SJSA1 (cell line): Measurements from ENCODE around the gene VASH1. TPM values are rescaled to one million over a fixed set of nuclear protein-coding genes. Genes with fewer than 3 reads are reported as not detected.
A peak's percentile ranks its signal among the peaks of the same experiment; 100 is the strongest.

Experiments
- DNase-seq, 2 experiments: peaks; one replicate each; pipeline ENCODE4 v3.0.0-alpha.2; 2015 to 2020; ENCODE audit warnings: low spot score in 2 of 2, low read depth in 1 of 2
- H3K27ac ChIP-seq: fragments of 250-450 bp; sonication (Bioruptor Pico); 2 replicates; pipeline ENCODE4 v1.5.1; 2020; ENCODE audit warnings: mild to moderate bottlenecking, moderate library complexity
- H3K27me3 ChIP-seq: fragments of 250-450 bp; sonication (Bioruptor Pico); replicated peaks from 2 replicates; pipeline ENCODE4 v1.5.1; 2020; ENCODE audit warnings: mild to moderate bottlenecking, moderate library complexity
- H3K36me3 ChIP-seq: fragments of 250-450 bp; sonication (Bioruptor Pico); 2 replicates; pipeline ENCODE4 v1.5.1; 2020; ENCODE audit warnings: mild to moderate bottlenecking
- H3K4me1 ChIP-seq: fragments of 250-450 bp; sonication (Bioruptor Pico); replicated peaks from 2 replicates; pipeline ENCODE4 v1.6.1; 2021; ENCODE audit warnings: mild to moderate bottlenecking
- H3K4me3 ChIP-seq: fragments of 250-450 bp; sonication (Bioruptor Pico); 2 replicates; pipeline ENCODE4 v1.5.1; 2020; ENCODE audit warnings: mild to moderate bottlenecking
- H3K9me3 ChIP-seq: fragments of 250-450 bp; sonication (Bioruptor Pico); replicated peaks from 2 replicates; pipeline ENCODE4 v1.5.1; 2020; ENCODE audit warnings: mild to moderate bottlenecking
- total RNA-seq: library from RNA; depleted of rRNA; stranded (reverse); fragments of >200 nt; shearing (Covaris generic); gene quantifications from 2 replicates; pipeline ENCODE4 v1.2.3, GENCODE V29; 2014

The VASH1 gene
- total RNA-seq, 1 experiment from 2014 or later: 0.13 TPM

- Histone ChIP-seq H3K4me1 (peaks cover 4% of the 10 kb centered on the region), H3K27me3 (no peaks in the 10 kb centered on the region; the same call in 1 of the 2 replicates), H3K4me3 (no peak overlapping the region), H3K27ac (no peak overlapping the region), H3K36me3 (no peaks in the 10 kb centered on the region), H3K9me3 (no peaks in the 10 kb centered on the region)
- no peak for DNase-seq
These were observed 4.9 kb upstream of the VASH1 start for GRCh38 chr14:76756371-76756750.

DNA sequence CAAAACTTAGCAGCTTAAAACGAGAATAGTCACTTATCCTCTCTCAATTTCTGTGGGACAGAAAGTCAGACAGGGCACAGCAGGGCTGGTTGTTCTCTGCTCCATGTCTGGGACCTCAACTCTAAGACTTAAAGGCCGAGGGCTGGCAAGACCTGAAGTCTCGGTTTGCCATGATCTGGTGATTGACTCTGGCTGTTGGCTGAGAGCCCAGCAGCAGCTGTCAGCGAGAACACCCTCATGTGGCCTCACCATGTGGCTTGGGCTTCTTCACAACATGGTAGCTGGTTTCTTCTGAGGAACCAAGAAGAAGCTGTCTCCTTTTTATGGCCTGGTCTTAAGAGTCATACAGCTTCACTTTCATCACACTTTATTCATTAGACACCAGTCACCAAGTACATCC lies 1.7 kb upstream of the VASH1 start:
- Histone ChIP-seq H3K4me3 (no peak overlapping the region), H3K36me3 (no peaks in the 10 kb centered on the region), H3K9me3 (no peaks in the 10 kb centered on the region), H3K27ac (no peak overlapping the region), H3K4me1 (peaks cover 15% of the 10 kb centered on the region), H3K27me3 (peaks cover 18% of the 10 kb centered on the region)
- DNase-seq: no peak

- H3K4me1 ChIP-seq: peaks cover 15% of the 10 kb centered on the region
- no peak overlapping the region for H3K27ac ChIP-seq
- no peak for DNase-seq
- H3K9me3 ChIP-seq: no peaks in the 10 kb centered on the region
- no peaks in the 10 kb centered on the region for H3K36me3 ChIP-seq
- H3K4me3 ChIP-seq: no peak overlapping the region
- H3K27me3 ChIP-seq: peaks cover 18% of the 10 kb centered on the region
These were observed 735 bp upstream of the VASH1 start for GRCh38 chr14:76760331-76761135.

DNA sequence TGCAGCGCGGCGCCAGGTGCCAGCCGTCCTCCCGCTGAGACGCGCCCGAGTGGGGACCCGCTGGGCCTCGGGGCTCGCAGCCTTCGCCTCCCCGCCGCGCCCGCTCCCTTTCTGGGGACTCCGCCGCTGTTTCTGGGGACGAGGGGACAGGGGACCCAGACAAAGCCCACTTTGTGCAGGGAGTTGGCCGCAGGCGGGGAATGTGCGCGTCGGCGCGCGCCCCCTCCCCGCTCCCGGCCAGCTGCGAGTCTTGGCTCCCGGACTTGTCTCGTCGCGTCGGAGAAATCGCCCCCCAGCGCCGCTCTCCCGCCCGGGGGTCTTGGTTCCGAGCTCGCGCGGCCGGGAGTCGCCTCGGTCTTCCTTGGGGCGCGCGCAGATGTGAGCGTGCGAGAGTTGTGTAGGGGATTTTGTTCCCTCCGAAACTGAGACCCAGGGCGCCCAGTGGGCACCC lies 717 bp downstream of the VASH1 start:
- Histone ChIP-seq H3K4me1 (peaks cover 15% of the 10 kb centered on the region), H3K4me3 (peak overlapping the region; percentile 62), H3K27me3 (peaks cover 18% of the 10 kb centered on the region), H3K27ac (no peak overlapping the region), H3K9me3 (no peaks in the 10 kb centered on the region), H3K36me3 (no peaks in the 10 kb centered on the region)
- DNase-seq: no peak

DNA sequence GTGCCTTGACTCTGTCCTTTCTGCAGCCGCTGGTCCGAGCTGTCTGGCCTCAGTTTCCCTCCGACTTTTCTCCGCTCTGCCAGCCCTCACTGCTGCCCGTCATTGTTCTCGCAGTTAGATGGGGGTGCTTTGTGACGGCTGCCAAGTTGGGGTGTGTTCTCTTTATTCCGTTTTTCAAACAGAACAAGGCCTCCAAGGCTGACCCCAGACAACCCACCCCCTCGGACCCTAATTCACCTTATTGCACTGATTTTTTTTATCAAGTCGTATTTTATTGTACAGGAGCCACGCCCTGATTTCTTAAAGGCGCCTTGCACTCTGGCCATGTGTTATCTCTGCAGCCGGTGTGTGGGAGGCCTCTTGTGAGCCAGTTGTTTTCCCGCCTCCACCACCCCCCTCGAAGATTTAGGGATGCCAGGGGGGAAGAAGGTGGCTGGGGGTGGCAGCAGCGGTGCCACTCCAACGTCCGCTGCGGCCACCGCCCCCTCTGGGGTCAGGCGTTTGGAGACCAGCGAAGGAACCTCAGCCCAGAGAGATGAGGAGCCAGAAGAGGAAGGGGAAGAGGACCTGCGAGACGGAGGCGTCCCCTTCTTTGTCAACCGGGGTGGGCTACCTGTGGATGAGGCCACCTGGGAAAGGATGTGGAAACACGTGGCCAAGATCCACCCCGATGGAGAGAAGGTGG lies 1.3 kb downstream of the VASH1 start:
- Histone ChIP-seq H3K4me3 (peak overlapping the region; percentile 62; the same call in 1 of the 2 replicates), H3K36me3 (no peaks in the 10 kb centered on the region), H3K27me3 (peaks cover 18% of the 10 kb centered on the region), H3K27ac (no peak overlapping the region), H3K9me3 (no peaks in the 10 kb centered on the region), H3K4me1 (peaks cover 15% of the 10 kb centered on the region)
- DNase-seq: peak in 1 of 2 experiments; percentile 37

GRCh38 chr14:76763096-76764041 lies 2.1 kb downstream of the VASH1 start:
- Histone ChIP-seq H3K27me3 (peaks cover 18% of the 10 kb centered on the region), H3K36me3 (no peaks in the 10 kb centered on the region), H3K9me3 (no peaks in the 10 kb centered on the region), H3K4me3 (no peak overlapping the region), H3K4me1 (peaks cover 15% of the 10 kb centered on the region), H3K27ac (no peak overlapping the region)
- no peak for DNase-seq

- H3K4me1 ChIP-seq: peaks cover 15% of the 10 kb centered on the region
- no peak overlapping the region for H3K27ac ChIP-seq
- H3K9me3 ChIP-seq: no peaks in the 10 kb centered on the region
These were observed 4.2 kb downstream of the VASH1 start for GRCh38 chr14:76765461-76765931.

GRCh38 chr14:76767681-76768656 lies 6.7 kb downstream of the VASH1 start:
- Histone ChIP-seq H3K36me3 (no peaks in the 10 kb centered on the region), H3K4me3 (no peak overlapping the region), H3K27me3 (peaks cover 6% of the 10 kb centered on the region; the same call in 1 of the 2 replicates), H3K9me3 (no peaks in the 10 kb centered on the region), H3K4me1 (peaks cover under 1% of the 10 kb centered on the region; the same call in 1 of the 2 replicates), H3K27ac (no peak overlapping the region)
- DNase-seq: peak in 1 of 2 experiments; percentile 30

More at GRCh38 chr14:76765461-76765931, 4.2 kb downstream of the VASH1 start:
- Histone ChIP-seq H3K27me3 (peaks cover 18% of the 10 kb centered on the region), H3K36me3 (no peaks in the 10 kb centered on the region), H3K4me3 (no peak overlapping the region)
- DNase-seq: peak in 1 of 2 experiments; percentile 34

DNA sequence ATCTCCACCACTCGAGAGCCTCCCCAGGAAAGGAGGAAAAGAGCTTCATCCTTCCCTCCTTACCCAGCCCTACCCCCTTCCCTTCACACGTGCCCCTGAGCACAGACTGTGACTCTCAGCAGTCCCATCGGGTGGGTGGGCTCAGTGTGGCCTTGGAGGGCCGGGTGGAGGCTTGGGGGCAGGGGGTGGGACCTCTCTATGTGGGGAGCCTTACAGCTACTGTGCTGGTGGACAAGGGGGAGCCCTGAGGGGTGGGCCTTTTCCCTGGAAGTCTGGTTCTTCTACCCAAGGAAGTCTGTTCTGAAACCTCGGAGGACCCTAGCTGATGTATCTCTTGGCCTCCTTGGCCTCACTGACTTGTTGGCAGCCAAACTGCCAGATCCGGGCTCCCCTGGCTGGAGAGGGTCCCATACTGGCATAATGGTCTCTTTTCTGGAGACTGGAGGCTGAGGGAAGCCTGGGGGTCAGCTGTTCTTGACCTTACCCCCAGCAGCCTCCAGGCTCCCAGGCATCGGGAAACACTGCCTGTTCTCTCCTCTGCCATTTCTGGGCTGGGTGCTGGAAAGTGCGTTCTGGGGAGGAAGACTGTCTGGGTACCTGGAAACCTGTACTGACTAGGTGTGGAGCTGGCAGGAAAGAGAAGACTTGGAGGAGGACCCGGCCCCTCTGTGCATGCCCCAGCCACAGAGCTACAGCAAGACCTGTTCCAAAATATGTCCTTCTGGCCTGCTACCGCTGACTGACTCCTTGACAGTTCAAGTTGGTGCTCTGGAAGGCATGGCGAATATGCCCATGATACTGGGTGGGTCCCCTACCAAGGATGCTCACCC lies 7.6 kb downstream of the VASH1 start:
- no peaks in the 10 kb centered on the region for H3K36me3 ChIP-seq
- no peak overlapping the region for H3K4me3 ChIP-seq
- H3K9me3 ChIP-seq: no peaks in the 10 kb centered on the region
- peaks cover 5% of the 10 kb centered on the region; the same call in 1 of the 2 replicates for H3K27me3 ChIP-seq
- DNase-seq: no peak
- H3K27ac ChIP-seq: no peak overlapping the region
- peaks cover 5% of the 10 kb centered on the region; the same call in 1 of the 2 replicates for H3K4me1 ChIP-seq

DNA sequence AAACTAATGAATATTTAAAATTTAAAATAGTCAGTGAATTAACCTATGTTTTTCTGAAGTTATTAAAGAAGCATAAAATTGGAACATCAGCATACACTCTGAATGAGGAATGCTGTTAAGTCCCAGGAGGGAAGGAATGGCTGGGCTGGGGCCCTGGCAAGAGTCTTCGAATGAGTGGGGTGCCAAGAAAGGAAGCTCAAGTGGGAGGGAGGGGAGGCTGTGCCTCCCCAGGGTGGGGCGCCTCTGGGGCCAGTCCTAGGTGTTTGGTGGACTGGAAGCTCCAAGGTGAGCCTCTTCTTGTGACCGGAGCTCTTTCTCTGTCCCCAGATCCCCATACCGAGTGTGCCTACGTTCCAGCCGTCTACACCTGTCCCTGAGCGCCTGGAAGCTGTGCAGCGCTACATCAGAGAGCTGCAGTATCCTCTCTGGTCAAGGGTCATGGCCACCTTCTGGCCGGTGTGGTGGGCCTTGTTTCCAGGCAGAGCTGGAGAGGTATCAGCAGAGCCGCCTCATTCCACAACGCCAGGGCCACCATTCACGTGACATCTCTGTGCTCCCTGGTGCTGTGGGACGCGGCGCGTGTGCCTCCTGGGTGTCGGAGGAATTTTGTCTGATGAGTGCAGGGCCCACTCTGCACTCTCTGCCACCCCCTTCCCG lies 8.5 kb downstream of the VASH1 start:
- Histone ChIP-seq H3K36me3 (no peaks in the 10 kb centered on the region), H3K9me3 (no peaks in the 10 kb centered on the region), H3K27ac (no peak overlapping the region), H3K4me3 (no peak overlapping the region), H3K27me3 (no peaks in the 10 kb centered on the region), H3K4me1 (peaks cover 5% of the 10 kb centered on the region; the same call in 1 of the 2 replicates)
- no peak for DNase-seq
